CD1c-positive myeloid dendritic cell (primary cell): ENCODE data around the gene EHD2.
"Not testable (repeated sequence)": the region's sequence is repeated elsewhere in the genome, so short reads cannot be mapped to it uniquely, and the experiment has no call there.

Experiments used
- DNase-seq: peaks from one replicate; pipeline ENCODE4 v3.0.0-alpha.2; 2016; ENCODE audit errors: extremely low spot score

EHD2 gene

GRCh38 chr19:47714855-47715254 lies 1.6 kb downstream of the EHD2 start:
- DNase-seq = not testable (repeated sequence)

- no peak for DNase-seq
These were observed 3.2 kb downstream of the EHD2 start for GRCh38 chr19:47716270-47716937.

GRCh38 chr19:47718415-47719046 lies 5.3 kb downstream of the EHD2 start:
- DNase-seq = not testable (repeated sequence)

GRCh38 chr19:47719047-47719859 lies 6.0 kb downstream of the EHD2 start:
- DNase-seq = no peak

- no peak for DNase-seq
These were observed 7.6 kb downstream of the EHD2 start for GRCh38 chr19:47720669-47721422.

GRCh38 chr19:47723581-47723940 lies 10.3 kb downstream of the EHD2 start:
- DNase-seq = peak; percentile 63

GRCh38 chr19:47725759-47726401 lies 12.7 kb downstream of the EHD2 start:
- DNase-seq = no peak

GRCh38 chr19:47726467-47726866 lies 13.2 kb downstream of the EHD2 start:
- DNase-seq = peak; percentile 42

GRCh38 chr19:47728295-47728694 lies 15.1 kb downstream of the EHD2 start:
- DNase-seq = not testable (repeated sequence)

GRCh38 chr19:47729468-47729798 lies 16.2 kb downstream of the EHD2 start:
- no peak for DNase-seq

GRCh38 chr19:47729799-47730520 lies 16.7 kb downstream of the EHD2 start:
- no peak for DNase-seq

GRCh38 chr19:47730521-47730889 lies 17.3 kb downstream of the EHD2 start:
- DNase-seq = no peak

GRCh38 chr19:47730910-47731309 lies 17.7 kb downstream of the EHD2 start:
- DNase-seq = no peak

GRCh38 chr19:47735131-47735530 lies 21.9 kb downstream of the EHD2 start:
- no peak for DNase-seq

- no peak for DNase-seq
These were observed 27.8 kb downstream of the EHD2 start for GRCh38 chr19:47740866-47741519.

- DNase-seq = no peak
These were observed 28.4 kb downstream of the EHD2 start for GRCh38 chr19:47741544-47742140.

GRCh38 chr19:47742634-47743033 lies 29.4 kb downstream of the EHD2 start:
- DNase-seq = no peak

- peak; percentile 99 for DNase-seq
These were observed 32.0 kb downstream of the EHD2 start, which contains the start of gene NOP53 for GRCh38 chr19:47745010-47745901. Gene NOP53 (plus strand): TSS chr19:47745546. CDS start chr19:47745560, 14 bp downstream.

- not testable (repeated sequence) for DNase-seq
These were observed 32.9 kb downstream of the EHD2 start for GRCh38 chr19:47746129-47746528.
